ENCODE measurements around the gene NYAP2.

- TF ChIP-seq CTCF (conservative IDR thresholded peaks at IDR 0.05; ENCODE audit: low read length), result no peak
- TF ChIP-seq EZH2phosphoT487 (IDR thresholded peaks at IDR 0.05; ENCODE audit: borderline replicate concordance), result no peak
Measured at GRCh38 chr2:225581906-225582305, 182.4 kb downstream of the NYAP2 start.
